GM13977 (cell line): ENCODE data around the gene AP5Z1.

Experiments used
- DNase-seq: peaks from one replicate; pipeline ENCODE4 v3.0.0; 2012; ENCODE audit warnings: low spot score
- in situ Hi-C: fragments of 300-500 bp; cut with MboI; formaldehyde crosslinking; loops from one replicate; pipeline ENCODE4 v1.12.0; 2022; ENCODE audit warnings: low sequenced_read_pairs, low pct_unique_long_range_greater_than_20kb, mixed read lengths, inconsistent platforms; ENCODE audit not compliant: unreplicated experiment
- TF ChIP-seq, protein P1 (sequence below): IDR thresholded peaks from 2 replicates; pipeline ENCODE4 v1.5.1; 2012; ENCODE audit warnings: mild to moderate bottlenecking, control low read depth; ENCODE audit not compliant: insufficient read depth; ENCODE audit errors: extremely low read depth, missing control alignments

AP5Z1 gene

GRCh38 chr7:4749798-4750197 lies 25.6 kb upstream of the AP5Z1 start:
- no peak for DNase-seq
- in situ Hi-C loops = no loop called here
- TF ChIP-seq, protein P1, sequence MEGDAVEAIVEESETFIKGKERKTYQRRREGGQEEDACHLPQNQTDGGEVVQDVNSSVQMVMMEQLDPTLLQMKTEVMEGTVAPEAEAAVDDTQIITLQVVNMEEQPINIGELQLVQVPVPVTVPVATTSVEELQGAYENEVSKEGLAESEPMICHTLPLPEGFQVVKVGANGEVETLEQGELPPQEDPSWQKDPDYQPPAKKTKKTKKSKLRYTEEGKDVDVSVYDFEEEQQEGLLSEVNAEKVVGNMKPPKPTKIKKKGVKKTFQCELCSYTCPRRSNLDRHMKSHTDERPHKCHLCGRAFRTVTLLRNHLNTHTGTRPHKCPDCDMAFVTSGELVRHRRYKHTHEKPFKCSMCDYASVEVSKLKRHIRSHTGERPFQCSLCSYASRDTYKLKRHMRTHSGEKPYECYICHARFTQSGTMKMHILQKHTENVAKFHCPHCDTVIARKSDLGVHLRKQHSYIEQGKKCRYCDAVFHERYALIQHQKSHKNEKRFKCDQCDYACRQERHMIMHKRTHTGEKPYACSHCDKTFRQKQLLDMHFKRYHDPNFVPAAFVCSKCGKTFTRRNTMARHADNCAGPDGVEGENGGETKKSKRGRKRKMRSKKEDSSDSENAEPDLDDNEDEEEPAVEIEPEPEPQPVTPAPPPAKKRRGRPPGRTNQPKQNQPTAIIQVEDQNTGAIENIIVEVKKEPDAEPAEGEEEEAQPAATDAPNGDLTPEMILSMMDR = no peak

GRCh38 chr7:4751398-4751947 lies 23.9 kb upstream of the AP5Z1 start:
- in situ Hi-C loops = no loop called here
- no peak for DNase-seq
- TF ChIP-seq, protein P1 = no peak

DNA sequence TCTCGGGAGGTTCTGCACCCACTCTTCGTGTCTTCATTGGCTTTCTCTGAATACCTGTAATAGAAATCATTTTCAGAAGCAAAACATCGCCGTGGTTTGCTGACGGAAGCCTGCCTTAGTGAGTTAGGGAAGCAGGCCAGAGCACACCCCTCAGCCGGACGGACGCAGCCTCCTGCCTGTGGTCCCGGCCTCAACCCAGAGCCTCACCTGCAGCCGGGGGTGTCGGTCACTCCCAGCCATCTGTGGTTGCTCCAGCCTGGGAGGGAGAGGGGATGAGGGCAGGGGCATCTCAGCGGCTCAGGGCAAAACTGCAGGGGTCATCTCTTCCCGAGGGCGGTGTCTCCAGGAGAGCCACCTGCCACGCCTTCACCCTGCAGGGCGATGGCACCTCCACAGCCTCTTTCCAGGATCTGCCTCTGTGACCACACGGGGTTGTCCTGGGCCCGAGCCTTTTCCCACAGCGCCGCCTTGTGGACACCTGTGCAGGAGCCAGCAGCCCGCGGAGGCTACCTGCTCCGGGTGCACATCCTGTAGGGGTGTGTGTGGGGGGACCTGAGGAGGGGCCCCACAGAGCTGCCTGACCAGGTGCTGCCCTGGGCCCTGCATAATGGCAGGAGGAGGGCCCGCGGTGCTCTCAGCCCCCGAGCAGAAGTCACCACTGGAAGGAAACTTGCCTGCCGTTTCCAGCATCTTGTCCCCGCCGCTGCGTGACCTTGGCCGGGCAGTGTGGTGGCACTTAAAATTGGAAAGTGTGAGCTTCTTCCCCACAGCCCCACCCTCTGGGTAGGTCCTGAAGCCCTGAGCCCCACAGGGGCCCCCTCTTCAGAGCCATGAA lies 21.6 kb upstream of the AP5Z1 start:
- in situ Hi-C loops = no loop called here
- TF ChIP-seq, protein P1 = peak; percentile 99
- peak; percentile 90 for DNase-seq

- TF ChIP-seq, protein P1 = no peak
- no peak for DNase-seq
- in situ Hi-C loops = no loop called here
These were observed 20.9 kb upstream of the AP5Z1 start for GRCh38 chr7:4754433-4755010.

- no peak for DNase-seq
- TF ChIP-seq, protein P1 = no peak
- in situ Hi-C loops = no loop called here
These were observed 20.4 kb upstream of the AP5Z1 start for GRCh38 chr7:4755045-4755444.

DNA sequence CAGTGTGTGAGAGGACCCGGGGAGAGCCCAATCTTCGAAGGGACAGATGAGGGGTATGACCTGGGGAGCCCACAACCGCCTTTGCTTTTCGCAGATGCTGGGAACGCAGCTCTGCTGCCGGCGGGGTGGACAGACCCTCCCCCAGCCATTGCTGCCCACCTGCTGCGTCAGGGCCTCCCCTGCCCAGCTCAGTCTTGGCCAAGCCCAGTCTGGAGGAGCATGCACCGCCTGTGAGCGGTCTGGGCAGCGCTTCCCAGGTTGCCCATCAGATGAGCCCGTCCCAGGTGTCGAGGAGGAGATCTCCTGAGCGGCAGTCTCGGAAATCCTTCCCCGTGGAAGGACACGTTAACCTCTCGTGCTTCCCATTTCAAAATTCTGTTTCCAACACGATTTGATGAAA lies 17.3 kb upstream of the AP5Z1 start:
- DNase-seq = no peak
- TF ChIP-seq, protein P1 = no peak
- in situ Hi-C loops = no loop called here
